IPS DF 19.7 (cell line): ENCODE measurements around the gene TUBGCP2.
A peak's percentile ranks its signal among the peaks of the same experiment; 100 is the strongest.

ENCODE experiments used
- DNase-seq: peaks from one replicate; pipeline ENCODE4 v3.0.0-alpha.2; 2013; ENCODE audit warnings: low read depth, low spot score

Gene TUBGCP2

DNA sequence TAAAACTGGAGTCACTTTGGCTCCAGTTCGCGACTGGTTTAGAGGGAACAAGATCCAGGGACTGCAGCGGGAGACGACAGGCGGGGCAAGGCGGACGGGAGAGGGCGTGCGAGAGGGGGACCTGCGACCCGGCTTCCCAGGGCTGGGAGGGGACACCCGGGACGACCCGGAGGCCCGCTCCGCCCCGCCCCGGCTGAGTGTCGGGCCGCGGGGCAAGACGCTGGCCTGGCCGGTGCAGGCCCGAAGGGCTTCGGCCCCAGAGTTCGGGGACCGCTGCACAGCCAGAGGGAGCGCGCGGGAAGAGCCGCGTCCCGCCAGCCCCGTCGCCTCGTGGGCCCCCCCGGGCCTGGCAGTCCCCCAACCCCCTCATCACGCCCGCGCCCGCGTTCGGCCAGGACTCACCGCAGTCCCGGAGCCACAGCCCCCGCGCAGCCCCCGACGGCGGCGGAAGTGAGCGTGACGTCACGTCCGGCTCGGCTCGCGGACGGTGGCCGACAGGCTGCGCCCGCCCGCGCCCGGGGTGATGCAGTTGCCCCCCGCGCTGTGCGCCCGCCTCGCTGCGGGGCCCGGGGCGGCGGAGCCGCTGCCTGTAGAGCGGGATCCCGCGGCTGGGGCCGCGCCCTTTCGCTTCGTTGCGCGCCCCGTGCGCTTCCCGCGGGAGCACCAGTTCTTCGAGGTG is at the start of gene TUBGCP2, which contains the start of gene ZNF511:
TUBGCP2 (minus strand) TSS at position 452 of the 679 bp plus-strand sequence. CDS start 5,931 bp downstream, outside the sequence.
ZNF511 (plus strand) TSS at position 494 of the 679 bp plus-strand sequence; CDS start at position 524, 30 bp downstream.
- no peak for DNase-seq

- peak; percentile 50 for DNase-seq
These were observed 48.9 kb upstream of the TUBGCP2 start, which contains the start of gene FUOM for GRCh38 chr10:133357285-133358161. Gene FUOM (minus strand): TSS chr10:133358019. CDS start chr10:133358007, 12 bp downstream.

GRCh38 chr10:133356549-133357284 is 48.0 kb upstream of the TUBGCP2 start:
- DNase-seq, result no peak

DNA sequence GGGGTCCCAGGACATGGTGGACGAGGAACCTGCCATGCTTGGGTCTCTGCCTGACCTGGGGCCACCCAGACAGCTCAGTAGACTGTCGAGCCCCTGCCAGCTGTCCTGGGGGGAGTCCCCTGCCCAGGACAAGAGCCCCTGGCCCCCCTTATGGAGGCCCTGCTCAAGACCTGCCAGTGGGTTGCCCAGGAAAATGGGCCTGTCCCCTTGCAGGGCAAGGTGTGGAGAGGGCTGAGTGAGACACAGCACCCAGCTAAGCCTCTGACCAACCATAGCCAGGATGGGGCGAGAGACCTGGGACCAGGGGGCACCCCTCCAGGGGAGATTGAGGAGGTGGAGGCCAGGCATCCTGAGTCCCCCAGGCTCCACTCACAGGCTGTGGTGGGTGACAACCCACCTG is 47.3 kb upstream of the TUBGCP2 start:
- DNase-seq, result no peak

- DNase-seq, result no peak
These were observed 46.6 kb upstream of the TUBGCP2 start for GRCh38 chr10:133355266-133355665.

- DNase-seq, result no peak
These were observed 46.1 kb upstream of the TUBGCP2 start for GRCh38 chr10:133354672-133355240.

DNA sequence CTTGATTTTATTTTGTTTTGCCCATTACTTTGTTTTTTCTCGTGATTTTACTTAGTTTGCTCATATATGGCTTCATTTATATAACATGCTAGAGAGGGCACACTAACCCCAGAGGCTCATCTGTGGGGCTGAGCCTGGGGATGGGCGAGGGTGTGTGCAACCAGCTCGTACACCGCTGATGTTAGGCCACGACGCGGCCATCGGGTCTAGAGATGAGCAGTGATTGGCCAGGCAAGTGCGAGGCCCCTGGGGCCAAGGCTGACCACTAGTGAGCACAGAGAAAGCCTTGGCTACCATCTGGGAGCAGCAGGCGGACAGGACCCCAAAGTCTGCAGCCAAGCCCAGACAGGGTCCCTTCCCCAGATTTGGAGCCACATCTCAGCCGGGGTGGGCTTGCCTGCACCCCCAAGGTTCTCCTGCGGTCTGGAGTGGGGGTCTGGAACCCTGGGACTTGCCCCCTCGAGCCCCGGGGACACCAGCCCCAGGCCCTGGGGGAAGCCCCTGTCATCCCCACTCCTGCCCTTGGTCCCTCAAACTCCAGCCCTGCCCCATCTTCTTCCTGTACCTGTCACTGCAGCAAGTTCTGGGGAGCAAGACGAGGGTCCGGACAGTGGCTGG is 45.4 kb upstream of the TUBGCP2 start:
- DNase-seq, result no peak

DNA sequence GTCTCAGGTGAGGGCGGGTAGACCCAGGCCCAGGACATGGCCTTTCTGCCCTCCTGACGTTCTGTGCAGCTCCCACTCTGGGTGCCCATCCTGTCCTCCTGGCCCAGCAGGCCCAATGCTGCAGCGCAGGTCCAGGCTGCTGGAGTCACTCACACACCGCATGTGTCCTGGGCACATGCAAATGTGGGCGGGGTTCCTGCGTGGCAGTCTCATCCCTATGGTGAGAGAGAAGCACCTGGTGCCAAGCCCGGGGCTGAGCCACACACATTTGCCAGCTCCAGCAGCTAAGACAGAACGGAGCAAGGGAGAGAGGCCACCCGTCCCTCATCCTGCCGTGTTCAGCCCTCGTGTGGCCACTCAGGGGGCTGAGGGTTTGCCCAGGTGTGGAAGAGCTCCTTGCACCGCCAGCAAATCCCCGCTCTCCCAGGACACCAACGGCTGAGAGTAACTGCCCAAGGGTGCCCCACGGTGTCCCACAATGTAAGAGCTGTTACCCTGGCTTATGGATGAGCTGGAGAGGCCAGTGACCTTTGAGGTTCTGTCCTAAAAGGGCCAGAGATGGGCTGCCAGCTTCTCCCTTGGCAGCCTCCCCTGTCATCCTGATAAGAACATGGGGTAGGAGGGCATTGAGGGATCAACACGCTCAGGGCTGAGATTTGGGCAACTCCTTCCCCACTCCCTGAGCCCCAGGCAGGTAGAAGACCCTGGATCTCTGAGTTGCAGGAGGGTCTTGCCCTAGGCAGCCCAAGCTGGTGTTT is 44.7 kb upstream of the TUBGCP2 start:
- DNase-seq, result no peak

- no peak for DNase-seq
These were observed 43.0 kb upstream of the TUBGCP2 start for GRCh38 chr10:133351408-133352318.

DNA sequence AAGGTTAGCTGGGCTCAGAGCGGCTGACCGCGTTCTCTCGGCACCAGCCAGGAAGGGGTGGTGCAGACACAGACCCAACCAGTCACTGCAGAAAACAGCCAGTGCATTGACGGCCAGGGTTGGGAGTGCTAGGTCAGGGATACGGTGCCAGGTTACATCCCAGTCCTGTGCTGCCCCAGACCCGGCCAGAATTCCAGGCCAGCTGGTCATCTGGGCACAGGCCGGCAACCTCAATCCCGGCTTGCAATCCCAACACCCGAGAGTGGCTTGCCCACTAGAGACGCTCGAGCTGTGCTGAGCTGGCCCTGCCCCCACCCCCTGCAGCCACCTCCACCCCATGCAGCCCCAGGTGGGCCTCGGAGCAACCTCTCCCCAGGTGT is 42.3 kb upstream of the TUBGCP2 start:
- DNase-seq, result no peak

DNA sequence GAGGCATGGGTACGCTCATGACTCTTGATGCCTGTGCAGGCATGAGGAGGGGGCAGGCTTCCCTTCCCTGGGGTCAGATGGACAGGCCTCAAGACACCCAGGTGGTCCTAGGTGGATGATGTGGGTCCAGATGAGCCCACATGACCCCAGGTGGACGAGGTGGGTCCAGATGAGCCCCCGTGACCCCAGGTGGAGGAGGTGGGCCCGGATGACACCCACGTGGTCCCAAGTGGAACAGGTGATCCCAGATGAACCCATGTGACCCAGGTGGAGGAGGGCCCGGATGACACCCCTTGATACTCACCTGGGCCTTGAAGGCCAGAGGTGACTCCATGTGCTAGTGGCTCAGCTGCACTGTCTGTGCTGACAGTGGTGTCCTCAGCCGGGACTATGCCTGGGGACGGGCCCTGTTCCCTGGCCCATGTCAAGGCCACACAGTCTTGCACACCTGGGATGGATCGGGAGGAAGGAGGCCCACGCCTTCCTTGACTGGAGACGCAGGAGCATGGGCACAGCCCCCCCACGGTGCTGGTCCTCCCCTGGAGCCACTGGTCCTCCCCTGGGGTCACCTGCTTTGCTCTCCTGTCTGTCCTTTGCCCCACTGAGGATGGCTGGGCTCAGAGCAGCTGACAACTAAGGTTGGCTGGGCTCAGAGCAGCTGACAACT is 41.7 kb upstream of the TUBGCP2 start:
- DNase-seq, result no peak

- no peak for DNase-seq
These were observed 40.9 kb upstream of the TUBGCP2 start for GRCh38 chr10:133349577-133350011.

DNA sequence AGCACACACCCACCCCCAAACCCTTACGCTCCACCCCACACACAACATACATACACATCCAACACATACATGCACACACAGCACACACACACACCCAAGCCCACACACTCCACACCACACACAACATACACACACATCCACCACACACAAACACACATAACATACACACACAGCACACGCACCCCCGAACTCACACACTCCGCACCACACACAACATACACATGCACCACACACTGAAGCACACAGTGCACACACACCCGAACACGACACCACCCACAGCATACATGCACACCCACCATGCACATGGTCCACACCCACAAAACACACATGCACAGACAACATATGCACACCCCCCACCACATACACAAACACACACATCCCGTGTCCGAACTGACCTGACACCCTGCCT is 40.5 kb upstream of the TUBGCP2 start:
- DNase-seq, result no peak

GRCh38 chr10:133347710-133348517 is 39.2 kb upstream of the TUBGCP2 start:
- no peak for DNase-seq

- DNase-seq, result no peak
These were observed 37.7 kb upstream of the TUBGCP2 start for GRCh38 chr10:133346413-133346812.

GRCh38 chr10:133344236-133344635 is 35.6 kb upstream of the TUBGCP2 start:
- no peak for DNase-seq

DNA sequence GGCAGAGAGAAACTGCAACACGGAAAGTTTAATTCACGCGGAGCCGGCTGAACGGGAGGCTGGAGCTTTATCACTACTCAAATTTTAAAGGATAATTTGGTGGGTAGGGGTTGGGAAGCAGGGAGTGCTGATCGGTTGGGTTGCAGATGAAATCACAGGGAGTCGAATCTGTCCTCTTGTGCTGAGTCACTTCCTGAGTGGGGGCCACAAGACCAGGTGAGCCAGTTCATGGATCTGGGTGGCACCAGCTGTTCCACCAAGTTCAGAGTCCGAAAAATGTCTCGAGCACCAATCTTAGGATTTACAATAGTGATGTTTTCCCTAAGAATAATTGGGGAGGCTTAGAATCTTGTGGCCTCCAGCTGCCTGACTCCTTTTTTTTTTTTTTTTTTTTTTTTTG is 34.9 kb upstream of the TUBGCP2 start:
- no peak for DNase-seq

- DNase-seq, result no peak
These were observed 34.3 kb upstream of the TUBGCP2 start for GRCh38 chr10:133342942-133343341.
